HG02943 (cell line): ENCODE results near the gene OR51L1.

ENCODE experiments used
- ATAC-seq: cut with Tn5 transposase; IDR thresholded peaks from one replicate; pipeline ENCODE4 v1.9.1; 2021; ENCODE audit warnings: mild to moderate bottlenecking, low read depth, moderate library complexity; ENCODE audit not compliant: unreplicated experiment

The OR51L1 gene

DNA sequence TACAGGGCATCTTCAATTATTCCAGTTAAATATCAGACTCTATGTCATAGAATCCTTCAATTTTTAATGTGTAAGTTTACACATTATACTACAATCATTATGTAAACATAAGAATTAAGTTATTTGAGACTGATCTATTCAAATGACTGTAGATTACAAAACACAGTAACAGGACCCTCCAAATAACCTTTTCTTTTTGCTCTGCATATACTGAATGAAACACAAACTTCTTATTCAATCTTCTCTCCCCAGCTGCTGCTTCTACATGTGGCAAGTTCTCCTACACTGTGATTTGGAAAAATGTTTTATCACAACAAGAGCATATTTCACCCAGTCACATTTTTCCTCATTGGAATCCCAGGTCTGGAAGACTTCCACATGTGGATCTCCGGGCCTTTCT is 51.6 kb downstream of the OR51L1 start, which contains the start of gene OR52J3:
TSS of gene OR52J3 (plus strand) at position 301 of the 400 bp plus-strand sequence. CDS start at position 301, 0 bp downstream.
- no peak for ATAC-seq

DNA sequence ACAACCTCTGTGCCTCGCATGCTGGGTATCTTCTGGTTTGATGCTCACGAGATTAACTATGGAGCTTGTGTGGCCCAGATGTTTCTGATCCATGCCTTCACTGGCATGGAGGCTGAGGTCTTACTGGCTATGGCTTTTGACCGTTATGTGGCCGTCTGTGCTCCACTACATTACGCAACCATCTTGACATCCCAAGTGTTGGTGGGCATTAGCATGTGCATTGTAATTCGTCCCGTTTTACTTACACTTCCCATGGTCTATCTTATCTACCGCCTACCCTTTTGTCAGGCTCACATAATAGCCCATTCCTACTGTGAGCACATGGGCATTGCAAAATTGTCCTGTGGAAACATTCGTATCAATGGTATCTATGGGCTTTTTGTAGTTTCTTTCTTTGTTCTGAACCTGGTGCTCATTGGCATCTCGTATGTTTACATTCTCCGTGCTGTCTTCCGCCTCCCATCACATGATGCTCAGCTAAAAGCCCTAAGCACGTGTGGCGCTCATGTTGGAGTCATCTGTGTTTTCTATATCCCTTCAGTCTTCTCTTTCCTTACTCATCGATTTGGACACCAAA is 52.2 kb downstream of the OR51L1 start:
- ATAC-seq: no peak
